HEK293 (cell line): ENCODE measurements around the gene TDRD1.

Experiments used
- CTCF ChIA-PET: fragments of 350-600 bp; formaldehyde crosslinking; extraction: SDS; loops from one replicate; lab custom pipeline; 2021; ENCODE audit warnings: antibody characterized with exemption; lab: Yijun Ruan, JAX
- POLR2A ChIA-PET: fragments of 300-600 bp; formaldehyde crosslinking; extraction: SDS; loops from one replicate; lab custom pipeline; 2020; ENCODE audit warnings: antibody characterized with exemption, inconsistent platforms; lab: Yijun Ruan, JAX
- H3K27ac ChIP-seq: fragments of 200-500 bp; sonication (Bioruptor generic); 2 replicates; pipeline ENCODE4 v1.5.1; 2014; ENCODE audit warnings: low read depth, low read length, control low read depth, inconsistent platforms; ENCODE audit errors: extremely low read depth
- H3K36me3 ChIP-seq, 2 experiments: fragments of 200-500 bp in 1 of 2; sonication (Bioruptor generic) in 1 of 2; 1 replicate in 1 of 2; 2 replicates in 1 of 2; pipeline ENCODE4 v1.5.1; 2014 to 2017; ENCODE audit warnings: inconsistent platforms in 2 of 2, low read length in 2 of 2; ENCODE audit not compliant: control insufficient read depth in 2 of 2, insufficient read depth in 1 of 2
- H3K4me1 ChIP-seq: fragments of 200-500 bp; sonication (Bioruptor generic); 2 replicates; pipeline ENCODE4 v1.5.1; 2014; ENCODE audit warnings: mild to moderate bottlenecking, low read length, inconsistent platforms; ENCODE audit not compliant: control insufficient read depth, insufficient read depth
- H3K4me3 ChIP-seq: 2 replicates; pipeline ENCODE4 v1.5.1; 2011; ENCODE audit warnings: low read depth, mild to moderate bottlenecking, control low read depth, low read length, moderate library complexity
- H3K9me3 ChIP-seq: fragments of 200-500 bp; sonication (Bioruptor generic); 2 replicates; pipeline ENCODE4 v1.5.1; 2014; ENCODE audit warnings: low read depth, low read length, inconsistent platforms; ENCODE audit not compliant: control insufficient read depth, insufficient read depth
- PRDM1 ChIP-seq: fragments of 450-650 bp; formaldehyde crosslinking; IDR thresholded peaks from 2 replicates; pipeline ENCODE4; 2016; ENCODE audit warnings: missing biosample characterization, missing genetic modification characterization
- REPIN1 ChIP-seq: fragments of 450-650 bp; formaldehyde crosslinking; IDR thresholded peaks from 2 replicates; pipeline ENCODE4 v1.5.1; 2017; ENCODE audit warnings: missing biosample characterization, missing genetic modification characterization, low read depth
- TCF7L2 ChIP-seq: IDR thresholded peaks from 2 replicates; pipeline ENCODE4 v1.6.1; 2011; ENCODE audit warnings: low read depth, mild to moderate bottlenecking, inconsistent platforms, low read length, moderate library complexity, borderline replicate concordance
- ZBTB21 ChIP-seq: fragments of 450-650 bp; formaldehyde crosslinking; IDR thresholded peaks from 2 replicates; pipeline ENCODE4 v1.5.1; 2017; ENCODE audit warnings: missing biosample characterization, missing genetic modification characterization
- ZBTB48 ChIP-seq: fragments of 450-650 bp; formaldehyde crosslinking; IDR thresholded peaks from 2 replicates; pipeline ENCODE4 v1.5.1; 2016; ENCODE audit warnings: missing biosample characterization, missing genetic modification characterization
- ZNF16 ChIP-seq: fragments of 450-650 bp; formaldehyde crosslinking; IDR thresholded peaks from 2 replicates; pipeline ENCODE4 v1.5.1; 2016; ENCODE audit warnings: low read depth, missing biosample characterization, missing genetic modification characterization
- ZNF211 ChIP-seq: fragments of 450-650 bp; formaldehyde crosslinking; IDR thresholded peaks from 2 replicates; pipeline ENCODE4 v1.5.1; 2016; ENCODE audit warnings: low read depth, missing biosample characterization, missing genetic modification characterization
- ZNF23 ChIP-seq: fragments of 450-650 bp; formaldehyde crosslinking; IDR thresholded peaks from 2 replicates; pipeline ENCODE4 v1.5.1; 2016; ENCODE audit warnings: missing biosample characterization, missing genetic modification characterization, borderline replicate concordance
- ZNF239 ChIP-seq: fragments of 450-650 bp; formaldehyde crosslinking; IDR thresholded peaks from 2 replicates; pipeline ENCODE4 v1.5.1; 2016; ENCODE audit warnings: missing biosample characterization, missing genetic modification characterization
- ZNF24 ChIP-seq: fragments of 450-650 bp; formaldehyde crosslinking; IDR thresholded peaks from 2 replicates; pipeline ENCODE4 v1.5.1; 2016; ENCODE audit warnings: missing biosample characterization, missing genetic modification characterization
- ZNF274 ChIP-seq, 2 experiments: fragments of 200-500 bp in 1 of 2; fragments of 450-650 bp in 1 of 2; sonication (Bioruptor generic) in 1 of 2; formaldehyde crosslinking in 1 of 2; IDR thresholded peaks; 2 replicates each; pipeline versions ENCODE4 v1.5.1 to v1.6.1; 2014 to 2016; ENCODE audit warnings: borderline replicate concordance in 1 of 2, inconsistent platforms in 1 of 2, low read length in 1 of 2, missing biosample characterization in 1 of 2, missing genetic modification characterization in 1 of 2
- ZNF335 ChIP-seq: fragments of 450-650 bp; formaldehyde crosslinking; conservative IDR thresholded peaks from 2 replicates; pipeline ENCODE4 v1.5.1; 2016; ENCODE audit warnings: missing biosample characterization, missing genetic modification characterization
- ZNF544 ChIP-seq: fragments of 450-650 bp; formaldehyde crosslinking; IDR thresholded peaks from 2 replicates; pipeline ENCODE4 v1.5.0; 2017; ENCODE audit warnings: missing biosample characterization, missing genetic modification characterization
- ZNF610 ChIP-seq: fragments of 450-650 bp; formaldehyde crosslinking; IDR thresholded peaks from 2 replicates; pipeline ENCODE4 v1.5.1; 2016; ENCODE audit warnings: missing biosample characterization, missing genetic modification characterization, borderline replicate concordance
- ZNF776 ChIP-seq: fragments of 450-650 bp; formaldehyde crosslinking; IDR thresholded peaks from 2 replicates; pipeline ENCODE4 v1.5.0; 2017; ENCODE audit warnings: missing biosample characterization, missing genetic modification characterization, borderline replicate concordance
- ZSCAN23 ChIP-seq: fragments of 450-650 bp; formaldehyde crosslinking; IDR thresholded peaks from 2 replicates; pipeline ENCODE4 v1.5.1; 2016; ENCODE audit warnings: missing biosample characterization, missing genetic modification characterization
- ZSCAN30 ChIP-seq: fragments of 450-650 bp; IDR thresholded peaks from 2 replicates; pipeline ENCODE4 v1.5.1; 2018; ENCODE audit warnings: missing biosample characterization, mild to moderate bottlenecking, missing genetic modification characterization, moderate library complexity
- TF ChIP-seq, protein P1 (sequence below): fragments of 450-650 bp; formaldehyde crosslinking; IDR thresholded peaks from 2 replicates; pipeline ENCODE4 v1.5.1; 2016; ENCODE audit warnings: missing biosample characterization, missing genetic modification characterization
- TF ChIP-seq, protein P2 (sequence below): fragments of 450-650 bp; formaldehyde crosslinking; IDR thresholded peaks from 2 replicates; pipeline ENCODE4 v1.5.1; 2016; ENCODE audit warnings: missing biosample characterization, missing genetic modification characterization
- TF ChIP-seq, protein P3 (sequence below): fragments of 450-650 bp; formaldehyde crosslinking; IDR thresholded peaks from 2 replicates; pipeline ENCODE4 v1.5.1; 2016; ENCODE audit warnings: missing biosample characterization, missing genetic modification characterization
- TF ChIP-seq, protein P4 (sequence below): fragments of 450-650 bp; IDR thresholded peaks from 2 replicates; pipeline ENCODE4 v1.5.1; 2018; ENCODE audit warnings: missing biosample characterization, missing genetic modification characterization
- TF ChIP-seq, protein P5 (sequence below): fragments of 450-650 bp; formaldehyde crosslinking; IDR thresholded peaks from 2 replicates; pipeline ENCODE4 v1.5.1; 2016; ENCODE audit warnings: missing biosample characterization, missing genetic modification characterization, borderline replicate concordance

TDRD1 gene

DNA sequence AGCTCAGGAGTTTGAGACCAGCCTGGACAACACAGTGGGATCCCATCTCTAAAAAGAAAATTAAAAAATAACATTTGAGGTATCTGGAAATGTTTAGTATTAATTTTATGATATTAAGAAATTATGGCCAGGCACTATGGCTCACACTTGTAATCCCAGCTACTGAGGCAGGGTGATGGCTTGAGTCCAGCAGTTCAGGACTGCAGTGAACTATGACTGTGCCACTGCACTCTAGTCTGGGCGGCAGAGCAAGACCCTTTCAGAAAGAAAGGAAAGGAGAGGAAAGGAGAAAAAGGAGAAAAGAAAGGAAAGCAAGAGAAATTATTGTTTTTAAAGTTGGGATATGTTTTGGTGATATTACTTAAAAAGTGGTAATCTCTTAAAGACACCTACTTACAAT is 2.6 kb upstream of the TDRD1 start:
- CTCF ChIA-PET: no interaction called here
- no peak overlapping the region for H3K4me3 ChIP-seq
- no peak overlapping the region for H3K27ac ChIP-seq
- TF ChIP-seq ZNF544 (no peak), PRDM1 (peak; percentile 66), ZNF211 (tag by site-specific recombination) (no peak), ZBTB48 (no peak)
- TF ChIP-seq, protein P1, sequence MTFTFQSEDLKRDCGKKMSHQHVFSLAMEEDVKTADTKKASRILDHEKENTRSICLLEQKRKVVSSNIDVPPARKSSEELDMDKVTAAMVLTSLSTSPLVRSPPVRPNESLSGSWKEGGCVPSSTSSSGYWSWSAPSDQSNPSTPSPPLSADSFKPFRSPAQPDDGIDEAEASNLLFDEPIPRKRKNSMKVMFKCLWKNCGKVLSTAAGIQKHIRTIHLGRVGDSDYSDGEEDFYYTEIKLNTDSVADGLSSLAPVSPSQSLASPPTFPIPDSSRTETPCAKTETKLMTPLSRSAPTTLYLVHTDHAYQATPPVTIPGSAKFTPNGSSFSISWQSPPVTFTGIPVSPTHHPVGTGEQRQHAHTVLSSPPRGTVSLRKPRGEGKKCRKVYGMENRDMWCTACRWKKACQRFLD: no peak
- TF ChIP-seq, all 188 proteins: peak for 1
- H3K9me3 ChIP-seq: no peaks in the 10 kb centered on the region
- no peaks in the 10 kb centered on the region; a peak in 1 of 3 replicates for H3K36me3 ChIP-seq
- POLR2A ChIA-PET: no interaction called here
- H3K4me1 ChIP-seq: peaks cover 9% of the 10 kb centered on the region

DNA sequence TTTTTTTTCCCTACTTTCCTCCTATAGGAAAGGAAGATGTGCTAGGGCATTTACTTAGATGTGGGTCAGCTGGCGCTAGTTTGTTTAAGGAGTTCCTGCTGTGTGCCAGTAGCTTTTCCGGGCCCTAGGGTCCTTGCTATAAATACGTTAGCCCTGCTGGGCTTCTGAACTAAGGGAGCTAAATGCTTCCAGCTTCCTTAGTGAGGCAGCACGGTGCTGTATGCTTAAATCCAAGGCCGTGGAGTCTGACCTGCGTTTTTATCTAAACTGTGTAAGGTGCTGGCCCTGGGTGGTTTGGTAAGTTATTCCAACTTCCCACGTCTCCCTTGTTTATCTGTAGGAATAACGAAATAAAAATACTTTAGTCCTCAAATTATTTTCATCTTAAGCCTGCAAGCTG is 594 bp downstream of the TDRD1 start:
- TF ChIP-seq ZNF16 (tag by site-specific recombination): no peak
- TF ChIP-seq, protein P2, sequence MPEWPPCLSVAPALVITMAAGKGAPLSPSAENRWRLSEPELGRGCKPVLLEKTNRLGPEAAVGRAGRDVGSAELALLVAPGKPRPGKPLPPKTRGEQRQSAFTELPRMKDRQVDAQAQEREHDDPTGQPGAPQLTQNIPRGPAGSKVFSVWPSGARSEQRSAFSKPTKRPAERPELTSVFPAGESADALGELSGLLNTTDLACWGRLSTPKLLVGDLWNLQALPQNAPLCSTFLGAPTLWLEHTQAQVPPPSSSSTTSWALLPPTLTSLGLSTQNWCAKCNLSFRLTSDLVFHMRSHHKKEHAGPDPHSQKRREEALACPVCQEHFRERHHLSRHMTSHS (tag by site-specific recombination): no peak
- no peak for TF ChIP-seq ZNF274 (IDR thresholded peaks at IDR 0.05; ENCODE audit: low read length)
- TF ChIP-seq ZNF274 (tag by site-specific recombination; IDR thresholded peaks at IDR 0.05; ENCODE audit: borderline replicate concordance): no peak
- no peak for TF ChIP-seq ZNF239
- no peak for TF ChIP-seq ZNF335 (tag by site-specific recombination)
- TF ChIP-seq ZNF776 (tag by site-specific recombination): no peak
- TF ChIP-seq REPIN1 (tag by site-specific recombination): no peak
- Histone ChIP-seq H3K9me3 (no peaks in the 10 kb centered on the region), H3K27ac (no peak overlapping the region), H3K36me3 (no peaks in the 10 kb centered on the region), H3K4me3 (no peak overlapping the region), H3K4me1 (no peaks in the 10 kb centered on the region)
- CTCF ChIA-PET: interaction anchor here (0.6 kb wide), 1 partner anchor 124 kb away, joined by 3 read pairs; no protein-coding TSS in a partner anchor
- POLR2A ChIA-PET: no interaction called here

DNA sequence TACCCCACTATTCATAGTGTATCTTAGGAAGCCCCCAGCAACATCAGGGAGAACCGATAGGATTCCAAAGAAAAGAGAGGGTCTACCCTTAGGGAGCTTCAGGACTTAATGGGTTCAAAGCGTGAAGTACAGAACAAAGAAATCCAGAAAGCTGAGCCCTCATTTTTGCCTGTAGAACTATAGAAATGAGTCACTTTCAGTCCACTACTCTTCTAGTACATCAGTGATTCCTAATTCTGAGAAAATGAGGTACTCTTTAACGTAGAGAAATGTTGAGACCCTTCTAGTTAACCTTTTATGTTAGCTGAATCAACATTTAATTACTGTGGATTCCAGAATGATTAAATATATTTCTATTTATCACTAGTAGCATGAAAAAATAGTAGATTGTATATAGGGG is 1.8 kb downstream of the TDRD1 start:
- H3K27ac ChIP-seq: no peak overlapping the region
- H3K9me3 ChIP-seq: no peaks in the 10 kb centered on the region
- POLR2A ChIA-PET: no interaction called here
- no peak overlapping the region for H3K4me3 ChIP-seq
- no peaks in the 10 kb centered on the region for H3K36me3 ChIP-seq
- no peaks in the 10 kb centered on the region for H3K4me1 ChIP-seq
- CTCF ChIA-PET: interaction anchor here (0.7 kb wide), 1 partner anchor 38 kb away, joined by 3 read pairs; no protein-coding TSS in a partner anchor
- TF ChIP-seq ZNF23 (tag by site-specific recombination) (no peak), ZSCAN23 (tag by site-specific recombination) (no peak), ZBTB21 (tag by site-specific recombination) (no peak), ZNF610 (tag by site-specific recombination) (no peak), TCF7L2 (no peak), ZSCAN30 (no peak), ZNF24 (tag by site-specific recombination) (no peak)
- TF ChIP-seq, protein P3, sequence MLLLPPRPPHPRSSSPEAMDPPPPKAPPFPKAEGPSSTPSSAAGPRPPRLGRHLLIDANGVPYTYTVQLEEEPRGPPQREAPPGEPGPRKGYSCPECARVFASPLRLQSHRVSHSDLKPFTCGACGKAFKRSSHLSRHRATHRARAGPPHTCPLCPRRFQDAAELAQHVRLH (tag by site-specific recombination): no peak
- TF ChIP-seq, protein P4, sequence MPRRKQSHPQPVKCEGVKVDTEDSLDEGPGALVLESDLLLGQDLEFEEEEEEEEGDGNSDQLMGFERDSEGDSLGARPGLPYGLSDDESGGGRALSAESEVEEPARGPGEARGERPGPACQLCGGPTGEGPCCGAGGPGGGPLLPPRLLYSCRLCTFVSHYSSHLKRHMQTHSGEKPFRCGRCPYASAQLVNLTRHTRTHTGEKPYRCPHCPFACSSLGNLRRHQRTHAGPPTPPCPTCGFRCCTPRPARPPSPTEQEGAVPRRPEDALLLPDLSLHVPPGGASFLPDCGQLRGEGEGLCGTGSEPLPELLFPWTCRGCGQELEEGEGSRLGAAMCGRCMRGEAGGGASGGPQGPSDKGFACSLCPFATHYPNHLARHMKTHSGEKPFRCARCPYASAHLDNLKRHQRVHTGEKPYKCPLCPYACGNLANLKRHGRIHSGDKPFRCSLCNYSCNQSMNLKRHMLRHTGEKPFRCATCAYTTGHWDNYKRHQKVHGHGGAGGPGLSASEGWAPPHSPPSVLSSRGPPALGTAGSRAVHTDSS (tag by site-specific recombination): no peak
- TF ChIP-seq, protein P5, sequence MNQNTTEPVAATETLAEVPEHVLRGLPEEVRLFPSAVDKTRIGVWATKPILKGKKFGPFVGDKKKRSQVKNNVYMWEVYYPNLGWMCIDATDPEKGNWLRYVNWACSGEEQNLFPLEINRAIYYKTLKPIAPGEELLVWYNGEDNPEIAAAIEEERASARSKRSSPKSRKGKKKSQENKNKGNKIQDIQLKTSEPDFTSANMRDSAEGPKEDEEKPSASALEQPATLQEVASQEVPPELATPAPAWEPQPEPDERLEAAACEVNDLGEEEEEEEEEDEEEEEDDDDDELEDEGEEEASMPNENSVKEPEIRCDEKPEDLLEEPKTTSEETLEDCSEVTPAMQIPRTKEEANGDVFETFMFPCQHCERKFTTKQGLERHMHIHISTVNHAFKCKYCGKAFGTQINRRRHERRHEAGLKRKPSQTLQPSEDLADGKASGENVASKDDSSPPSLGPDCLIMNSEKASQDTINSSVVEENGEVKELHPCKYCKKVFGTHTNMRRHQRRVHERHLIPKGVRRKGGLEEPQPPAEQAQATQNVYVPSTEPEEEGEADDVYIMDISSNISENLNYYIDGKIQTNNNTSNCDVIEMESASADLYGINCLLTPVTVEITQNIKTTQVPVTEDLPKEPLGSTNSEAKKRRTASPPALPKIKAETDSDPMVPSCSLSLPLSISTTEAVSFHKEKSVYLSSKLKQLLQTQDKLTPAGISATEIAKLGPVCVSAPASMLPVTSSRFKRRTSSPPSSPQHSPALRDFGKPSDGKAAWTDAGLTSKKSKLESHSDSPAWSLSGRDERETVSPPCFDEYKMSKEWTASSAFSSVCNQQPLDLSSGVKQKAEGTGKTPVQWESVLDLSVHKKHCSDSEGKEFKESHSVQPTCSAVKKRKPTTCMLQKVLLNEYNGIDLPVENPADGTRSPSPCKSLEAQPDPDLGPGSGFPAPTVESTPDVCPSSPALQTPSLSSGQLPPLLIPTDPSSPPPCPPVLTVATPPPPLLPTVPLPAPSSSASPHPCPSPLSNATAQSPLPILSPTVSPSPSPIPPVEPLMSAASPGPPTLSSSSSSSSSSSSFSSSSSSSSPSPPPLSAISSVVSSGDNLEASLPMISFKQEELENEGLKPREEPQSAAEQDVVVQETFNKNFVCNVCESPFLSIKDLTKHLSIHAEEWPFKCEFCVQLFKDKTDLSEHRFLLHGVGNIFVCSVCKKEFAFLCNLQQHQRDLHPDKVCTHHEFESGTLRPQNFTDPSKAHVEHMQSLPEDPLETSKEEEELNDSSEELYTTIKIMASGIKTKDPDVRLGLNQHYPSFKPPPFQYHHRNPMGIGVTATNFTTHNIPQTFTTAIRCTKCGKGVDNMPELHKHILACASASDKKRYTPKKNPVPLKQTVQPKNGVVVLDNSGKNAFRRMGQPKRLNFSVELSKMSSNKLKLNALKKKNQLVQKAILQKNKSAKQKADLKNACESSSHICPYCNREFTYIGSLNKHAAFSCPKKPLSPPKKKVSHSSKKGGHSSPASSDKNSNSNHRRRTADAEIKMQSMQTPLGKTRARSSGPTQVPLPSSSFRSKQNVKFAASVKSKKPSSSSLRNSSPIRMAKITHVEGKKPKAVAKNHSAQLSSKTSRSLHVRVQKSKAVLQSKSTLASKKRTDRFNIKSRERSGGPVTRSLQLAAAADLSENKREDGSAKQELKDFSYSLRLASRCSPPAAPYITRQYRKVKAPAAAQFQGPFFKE (tag by site-specific recombination): no peak
